ENCODE results near the gene SYF2.

GRCh38 chr1:25216123-25216522, 16.2 kb downstream of the SYF2 start:
- TF ChIP-seq CTCF (IDR thresholded peaks at IDR 0.05) (no peak), JUND (IDR thresholded peaks at IDR 0.05) (no peak), ELF1 (IDR thresholded peaks at IDR 0.05) (no peak), TCF12 (IDR thresholded peaks at IDR 0.05) (no peak), PBX3 (IDR thresholded peaks at IDR 0.05) (no peak), RAD21 (IDR thresholded peaks at IDR 0.05; ENCODE audit: low read length) (no peak), CHD2 (IDR thresholded peaks at IDR 0.05; ENCODE audit: low read length, partially characterized antibody) (no peak), POLR2AphosphoS5 (IDR thresholded peaks at IDR 0.05; ENCODE audit: low read depth, low read length) (no peak)
